Testis (tissue), 2 donors: ENCODE data around the gene ALOX12.

ENCODE experiments used
- CTCF ChIP-seq, 3 experiments: fragments of 450-650 bp in 2 of 3; fragments of 200-600 bp in 1 of 3; sonication (generic) in 1 of 3; IDR thresholded peaks; one replicate each; pipeline ENCODE4 v1.5.1; 2016 to 2019; ENCODE audit warnings: antibody characterized with exemption in 3 of 3, mild to moderate bottlenecking in 2 of 3, moderate library complexity in 1 of 3
- POLR2A ChIP-seq: fragments of 450-650 bp; IDR thresholded peaks from one replicate; pipeline ENCODE4 v1.6.1; 2017; ENCODE audit warnings: antibody characterized with exemption, mild to moderate bottlenecking, moderate library complexity

GRCh38 chr17:6995500-6996255, at the start of gene ALOX12:
- TF ChIP-seq CTCF (IDR thresholded peaks at IDR 0.05), result no peak
- TF ChIP-seq POLR2A, result no peak
